H9 (cell line): ENCODE data around the gene TNPO2. TPM values are rescaled to one million over a fixed set of nuclear protein-coding genes. Genes with fewer than 3 reads are reported as not detected.

Experiments
- DNase-seq: peaks from one replicate; pipeline ENCODE4 v3.0.0-alpha.2; 2017
- H2AFZ ChIP-seq: one replicate; pipeline ENCODE4 v1.6.1; 2013; ENCODE audit warnings: mild to moderate bottlenecking, low read length, control low read depth, moderate library complexity
- H2AK5ac ChIP-seq: 2 replicates; pipeline ENCODE4 v1.6.1; 2013; ENCODE audit warnings: low read length, control low read depth, mixed read lengths; ENCODE audit not compliant: insufficient read length
- H2BK120ac ChIP-seq: one replicate; pipeline ENCODE4 v1.6.1; 2013; ENCODE audit warnings: low read depth, mild to moderate bottlenecking, low read length, control low read depth, inconsistent platforms; ENCODE audit not compliant: poor library complexity, severe bottlenecking
- H2BK12ac ChIP-seq: 2 replicates; pipeline ENCODE4 v1.6.1; 2013; ENCODE audit warnings: low read length, control low read depth, mixed read lengths, low read depth; ENCODE audit not compliant: insufficient read length
- H2BK15ac ChIP-seq: 2 replicates; pipeline ENCODE4 v1.6.1; 2013; ENCODE audit warnings: low read depth, low read length, control low read depth
- H2BK20ac ChIP-seq: one replicate; pipeline ENCODE4 v1.6.1; 2013; ENCODE audit warnings: low read depth, mild to moderate bottlenecking, low read length, control low read depth, inconsistent platforms; ENCODE audit not compliant: poor library complexity, severe bottlenecking
- H2BK5ac ChIP-seq: 2 replicates; pipeline ENCODE4 v1.6.1; 2013; ENCODE audit warnings: low read length, control low read depth, mixed read lengths; ENCODE audit not compliant: insufficient read length
- H3K14ac ChIP-seq: 2 replicates; pipeline ENCODE4 v1.6.1; 2013; ENCODE audit warnings: low read length, control low read depth; ENCODE audit not compliant: insufficient read depth
- H3K18ac ChIP-seq: 2 replicates; pipeline ENCODE4 v1.6.1; 2013; ENCODE audit warnings: low read depth, mild to moderate bottlenecking, mixed read lengths, low read length, control low read depth; ENCODE audit not compliant: insufficient read length
- H3K23ac ChIP-seq: 2 replicates; pipeline ENCODE4 v1.6.1; 2013; ENCODE audit warnings: low read length, control low read depth, mixed read lengths, low read depth; ENCODE audit not compliant: insufficient read length
- H3K23me2 ChIP-seq: 2 replicates; pipeline ENCODE4 v1.6.1; 2013; ENCODE audit warnings: low read depth, mild to moderate bottlenecking, mixed read lengths, low read length, control low read depth; ENCODE audit not compliant: insufficient read length, poor library complexity, severe bottlenecking
- H3K27ac ChIP-seq: 2 replicates; pipeline ENCODE4 v1.5.1; 2013; ENCODE audit warnings: low read length, control low read depth, mixed read lengths, low read depth; ENCODE audit not compliant: insufficient read length
- H3K27me3 ChIP-seq: 2 replicates; pipeline ENCODE4 v1.6.1; 2013; ENCODE audit warnings: low read length, control low read depth, inconsistent platforms; ENCODE audit not compliant: insufficient read depth
- H3K4ac ChIP-seq: 2 replicates; pipeline ENCODE4 v1.6.1; 2013; ENCODE audit warnings: low read depth, mild to moderate bottlenecking, control low read depth, inconsistent platforms, low read length, moderate library complexity
- H3K4me1 ChIP-seq: 2 replicates; pipeline ENCODE4 v1.6.1; 2013; ENCODE audit warnings: low read length, control low read depth, inconsistent platforms; ENCODE audit not compliant: insufficient read depth
- H3K4me2 ChIP-seq: 2 replicates; pipeline ENCODE4 v1.6.1; 2013; ENCODE audit warnings: low read length, control low read depth, mixed read lengths; ENCODE audit not compliant: insufficient read length, insufficient read depth
- H3K56ac ChIP-seq: 2 replicates; pipeline ENCODE4 v1.6.1; 2013; ENCODE audit warnings: low read depth, mild to moderate bottlenecking, mixed read lengths, low read length, control low read depth; ENCODE audit not compliant: insufficient read length
- H3K79me1 ChIP-seq: 2 replicates; pipeline ENCODE4 v1.6.1; 2013; ENCODE audit warnings: low read depth, mild to moderate bottlenecking, moderate library complexity, low read length, control low read depth, inconsistent platforms; ENCODE audit not compliant: insufficient read depth, poor library complexity, severe bottlenecking
- H3K79me2 ChIP-seq: 2 replicates; pipeline ENCODE4 v1.6.1; 2013; ENCODE audit warnings: low read length, control low read depth, inconsistent platforms; ENCODE audit not compliant: insufficient read depth
- H3K9ac ChIP-seq: 2 replicates; pipeline ENCODE4 v1.6.1; 2013; ENCODE audit warnings: low read length, control low read depth, mixed read lengths; ENCODE audit not compliant: insufficient read length; ENCODE audit errors: extremely low read depth
- H3K9me3 ChIP-seq: one replicate; pipeline ENCODE4 v1.6.1; 2013; ENCODE audit warnings: low read depth, low read length, inconsistent platforms; ENCODE audit not compliant: control insufficient read depth
- H3T11ph ChIP-seq: one replicate; pipeline ENCODE4 v1.6.1; 2013; ENCODE audit warnings: mild to moderate bottlenecking, low read length, control low read depth, inconsistent platforms
- H4K20me1 ChIP-seq: one replicate; pipeline ENCODE4 v1.6.1; 2013; ENCODE audit not compliant: control insufficient read depth, insufficient read length, insufficient read depth
- H4K5ac ChIP-seq: 2 replicates; pipeline ENCODE4 v1.6.1; 2013; ENCODE audit warnings: low read depth, mild to moderate bottlenecking, mixed read lengths, low read length, control low read depth; ENCODE audit not compliant: insufficient read length
- H4K8ac ChIP-seq: replicated peaks from 2 replicates; pipeline ENCODE4 v1.6.1; 2013; ENCODE audit warnings: low read length, control low read depth, mixed read lengths, low read depth; ENCODE audit not compliant: insufficient read length
- H4K91ac ChIP-seq: 2 replicates; pipeline ENCODE4 v1.6.1; 2013; ENCODE audit warnings: low read depth, mild to moderate bottlenecking, moderate library complexity, mixed read lengths, low read length, control low read depth; ENCODE audit not compliant: insufficient read length
- H3K27ac Mint-ChIP-seq, 3 experiments: 2 replicates in 2 of 3; 3 replicates in 1 of 3; pipeline ENCODE4 v1.8.0; 2020 to 2021; ENCODE audit warnings: mixed read lengths in 3 of 3, mild to moderate bottlenecking in 1 of 3, moderate library complexity in 1 of 3
- H3K27me3 Mint-ChIP-seq: 2 replicates; pipeline ENCODE4 v1.8.0; 2021; ENCODE audit warnings: low read depth, mild to moderate bottlenecking, moderate library complexity, mixed read lengths
- H3K36me3 Mint-ChIP-seq, 3 experiments: 2 replicates in 2 of 3; 3 replicates in 1 of 3; pipeline ENCODE4 v1.8.0; 2020 to 2021; ENCODE audit warnings: low read depth in 3 of 3, mixed read lengths in 3 of 3; ENCODE audit not compliant: insufficient read depth in 1 of 3
- H3K4me1 Mint-ChIP-seq, 2 experiments: 2 replicates each; pipeline ENCODE4 v1.8.0; 2020; ENCODE audit warnings: mixed read lengths in 2 of 2
- H3K4me3 Mint-ChIP-seq, 2 experiments: 2 replicates in 1 of 2; 3 replicates in 1 of 2; pipeline ENCODE4 v1.8.0; 2020 to 2021; ENCODE audit warnings: mild to moderate bottlenecking in 2 of 2, mixed read lengths in 2 of 2, moderate library complexity in 1 of 2
- H3K9me3 Mint-ChIP-seq, 2 experiments: 2 replicates in 1 of 2; 3 replicates in 1 of 2; pipeline ENCODE4 v1.8.0; 2020; ENCODE audit warnings: mild to moderate bottlenecking in 2 of 2, mixed read lengths in 2 of 2, moderate library complexity in 1 of 2
- WGBS: extraction: QIAGEN DNeasy Blood & Tissue Kit; methylation state at CpG from one replicate; pipeline ENCODE4 v1.1.7; 2013; ENCODE audit warnings: missing lambda C conversion rate, low lambda C conversion rate, mixed read lengths; ENCODE audit not compliant: insufficient read length; ENCODE audit errors: extremely low coverage; 5-methylcytosine and 5-hydroxymethylcytosine counted together
- total RNA-seq: library from RNA; stranded (reverse); gene quantifications from 2 replicates; pipeline ENCODE4 v1.2.1, GENCODE V29; 2021
- TF ChIP-seq, protein P1 (sequence below): fragments of 200-600 bp; sonication (generic); conservative IDR thresholded peaks from 3 replicates; pipeline ENCODE4 v1.8.0; 2021; ENCODE audit warnings: antibody characterized with exemption, mild to moderate bottlenecking

TNPO2 gene
- total RNA-seq, 1 experiment from 2014 or later: 159 TPM

- peak overlapping the region; percentile 97 for H3K9ac ChIP-seq
- no peak overlapping the region for H2BK15ac ChIP-seq
- H2BK12ac ChIP-seq: no peak overlapping the region
- H3K79me1 ChIP-seq: peaks cover 9% of the 10 kb centered on the region
- H3K27me3 Mint-ChIP-seq: no peaks in the 10 kb centered on the region
- no peak overlapping the region for H2AK5ac ChIP-seq
- peak overlapping the region; percentile 92 for H3K18ac ChIP-seq
- peak overlapping the region; percentile 30 for H3K27ac ChIP-seq
- no peaks in the 10 kb centered on the region for H3K27me3 ChIP-seq
- no peaks in the 10 kb centered on the region for H3K4me1 ChIP-seq
- H3K23ac ChIP-seq: no peak overlapping the region
- H2AFZ ChIP-seq: no peak overlapping the region
- peak; percentile 97 for DNase-seq
- no peak overlapping the region for H2BK120ac ChIP-seq
- H3K27ac Mint-ChIP-seq: peak overlapping the region; percentile 93 to 99 (median 97)
- peaks cover 25 to 38% (median 26%) of the 10 kb centered on the region in 3 experiments; a peak in 6 of 7 replicates for H3K36me3 Mint-ChIP-seq
- no peak overlapping the region for H4K8ac ChIP-seq
- peak overlapping the region; percentile 97 to 98 for H3K4me3 Mint-ChIP-seq
- no CpG with 5 or more reads among the region's 32 CpGs for WGBS
- H3T11ph ChIP-seq: no peak overlapping the region
- peak overlapping the region; percentile 96 for H3K4me2 ChIP-seq
- TF ChIP-seq, protein P1, sequence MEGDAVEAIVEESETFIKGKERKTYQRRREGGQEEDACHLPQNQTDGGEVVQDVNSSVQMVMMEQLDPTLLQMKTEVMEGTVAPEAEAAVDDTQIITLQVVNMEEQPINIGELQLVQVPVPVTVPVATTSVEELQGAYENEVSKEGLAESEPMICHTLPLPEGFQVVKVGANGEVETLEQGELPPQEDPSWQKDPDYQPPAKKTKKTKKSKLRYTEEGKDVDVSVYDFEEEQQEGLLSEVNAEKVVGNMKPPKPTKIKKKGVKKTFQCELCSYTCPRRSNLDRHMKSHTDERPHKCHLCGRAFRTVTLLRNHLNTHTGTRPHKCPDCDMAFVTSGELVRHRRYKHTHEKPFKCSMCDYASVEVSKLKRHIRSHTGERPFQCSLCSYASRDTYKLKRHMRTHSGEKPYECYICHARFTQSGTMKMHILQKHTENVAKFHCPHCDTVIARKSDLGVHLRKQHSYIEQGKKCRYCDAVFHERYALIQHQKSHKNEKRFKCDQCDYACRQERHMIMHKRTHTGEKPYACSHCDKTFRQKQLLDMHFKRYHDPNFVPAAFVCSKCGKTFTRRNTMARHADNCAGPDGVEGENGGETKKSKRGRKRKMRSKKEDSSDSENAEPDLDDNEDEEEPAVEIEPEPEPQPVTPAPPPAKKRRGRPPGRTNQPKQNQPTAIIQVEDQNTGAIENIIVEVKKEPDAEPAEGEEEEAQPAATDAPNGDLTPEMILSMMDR: no peak
- no peak overlapping the region for H3K4ac ChIP-seq
- no peak overlapping the region for H3K56ac ChIP-seq
- H4K5ac ChIP-seq: peak overlapping the region; percentile 19
- no peak overlapping the region for H4K91ac ChIP-seq
- H2BK20ac ChIP-seq: no peak overlapping the region
- H3K9me3 Mint-ChIP-seq: no peaks in the 10 kb centered on the region
- H2BK5ac ChIP-seq: no peak overlapping the region
- peaks cover 15 to 26% of the 10 kb centered on the region in 2 experiments for H3K4me1 Mint-ChIP-seq
- peaks cover 26% of the 10 kb centered on the region; the same call in 1 of the 2 replicates for H3K79me2 ChIP-seq
- no peaks in the 10 kb centered on the region for H4K20me1 ChIP-seq
- no peaks in the 10 kb centered on the region for H3K9me3 ChIP-seq
- H3K14ac ChIP-seq: peak overlapping the region; percentile 87
- peaks cover 22% of the 10 kb centered on the region for H3K23me2 ChIP-seq
These were observed 959 bp downstream of the TNPO2 start for GRCh38 chr19:12722566-12723380.
